Activated CD8-positive, alpha-beta memory T cell treated with anti-CD3 and anti-CD28 coated beads, Interleukin-2, amount 50 U/mL, for 1 hour (primary cell): Measurements from ENCODE around the gene DAND5.

ENCODE experiments used
- DNase-seq: peaks from one replicate; pipeline ENCODE4 v3.0.0-alpha.2; 2020; ENCODE audit errors: extremely low read depth

Gene DAND5

DNA sequence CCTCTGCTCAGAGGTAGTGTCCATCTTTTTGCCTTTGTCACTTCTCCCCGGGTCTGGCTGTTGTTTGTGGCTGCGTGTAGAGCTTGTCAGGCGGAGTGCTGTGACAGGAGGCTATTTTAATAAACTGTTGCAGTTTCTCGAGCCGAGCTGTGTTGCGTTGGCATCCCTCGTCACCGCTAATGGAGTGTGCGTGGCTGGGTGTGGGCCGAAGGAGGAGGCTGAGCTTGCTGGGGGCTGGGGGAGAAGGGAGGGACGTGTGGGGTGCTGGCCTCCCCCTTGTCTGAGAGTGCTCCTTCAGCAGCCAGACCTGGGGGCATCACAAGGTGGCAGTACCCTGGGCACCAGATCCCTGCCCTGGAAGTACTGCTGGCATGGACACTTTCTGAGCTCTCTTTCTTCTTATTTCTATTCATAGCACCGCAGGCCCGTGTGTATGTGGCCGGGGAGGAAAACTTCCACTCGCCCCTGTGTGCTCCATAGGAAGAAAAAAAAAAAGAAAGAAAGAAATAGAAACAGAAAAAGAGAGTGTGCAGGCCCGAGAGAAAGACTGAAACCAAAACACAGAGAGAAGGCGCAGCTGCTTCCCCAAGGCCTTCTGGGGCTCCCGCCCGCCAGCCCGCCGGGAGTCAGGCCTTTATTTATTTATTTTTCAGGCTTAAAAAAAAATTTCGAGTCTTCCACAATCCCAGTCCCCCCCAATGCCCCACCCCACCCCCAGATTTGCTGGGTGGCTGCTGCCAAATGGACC lies 52.9 kb downstream of the DAND5 start:
- DNase-seq, result no peak

DNA sequence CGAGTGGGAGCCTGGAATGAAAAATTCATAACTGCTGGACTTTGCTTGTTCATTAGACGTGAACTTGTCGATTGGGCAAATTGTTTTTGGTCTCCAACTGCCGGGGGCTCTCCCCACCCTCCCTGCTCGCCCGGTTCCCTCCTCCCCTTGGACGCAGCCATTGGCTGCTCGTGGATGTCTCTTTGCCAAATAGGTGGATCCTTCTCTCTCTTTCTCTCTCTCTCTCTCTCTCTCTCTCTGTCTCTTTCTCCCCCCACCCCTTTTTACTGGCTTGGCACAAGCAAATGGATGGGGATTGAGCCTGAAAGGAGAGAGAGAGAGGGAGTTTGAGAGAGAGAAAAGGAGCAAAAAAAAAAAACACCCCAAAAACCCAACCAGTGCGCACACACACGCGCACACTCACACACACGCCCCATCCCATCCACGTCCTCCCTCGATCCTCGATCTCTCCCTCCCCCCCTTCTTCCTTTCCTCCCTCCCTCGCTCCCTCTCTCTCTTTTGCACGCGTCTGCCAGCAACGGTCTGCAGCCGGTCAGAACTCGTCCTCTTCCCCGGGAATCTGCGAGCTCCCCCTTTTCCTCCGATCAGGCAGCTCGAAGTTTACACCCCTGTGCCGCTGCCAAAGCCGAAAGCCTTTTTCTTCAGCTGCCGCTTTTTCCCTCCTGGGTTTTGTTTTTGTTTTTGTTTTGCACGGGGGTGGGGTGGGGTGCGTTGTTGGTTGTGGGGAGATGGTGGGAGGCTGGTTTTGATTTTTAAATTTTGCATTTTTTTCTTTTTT lies 53.7 kb downstream of the DAND5 start:
- no peak for DNase-seq

DNA sequence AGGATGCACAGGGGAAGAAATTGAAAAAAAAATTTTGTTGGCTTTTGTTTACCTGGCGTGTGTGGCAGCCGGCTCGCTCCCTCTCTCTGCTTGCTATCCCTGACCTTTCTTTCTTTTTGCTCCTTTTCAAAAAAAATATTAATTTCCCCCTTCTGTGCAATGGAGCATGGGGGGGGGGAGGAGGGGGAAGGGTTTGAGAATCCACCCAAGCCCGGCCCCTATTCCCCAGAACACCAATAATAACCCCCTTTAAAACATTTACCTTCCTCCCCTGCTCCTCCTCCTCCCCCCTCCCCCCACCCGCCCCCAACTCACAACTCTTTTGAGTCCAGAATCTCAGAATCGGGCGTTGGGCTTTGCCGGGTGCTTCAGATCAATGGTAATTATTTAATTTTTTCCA lies 54.3 kb downstream of the DAND5 start:
- no peak for DNase-seq
